Smooth muscle cell (in vitro differentiated cells): ENCODE measurements around the gene BCAS3. TPM values are rescaled to one million over a fixed set of nuclear protein-coding genes. Genes with fewer than 3 reads are reported as not detected.

Experiments used
- DNase-seq: peaks from one replicate; lab custom pipeline; 2025; ENCODE audit not compliant: unreplicated experiment; lab: John Stamatoyannopoulos, UW
- H2AFZ ChIP-seq: fragments of 200-600 bp; sonication (generic); 2 replicates; pipeline ENCODE4 v1.6.0; 2016; ENCODE audit warnings: antibody characterized with exemption, low read depth, mild to moderate bottlenecking
- H3F3A ChIP-seq: fragments of 200-600 bp; sonication (generic); 2 replicates; pipeline ENCODE4 v1.6.0; 2017; ENCODE audit warnings: antibody characterized with exemption, low read depth
- H3K27ac ChIP-seq: fragments of 200-600 bp; sonication (generic); 2 replicates; pipeline ENCODE4 v1.5.1; 2016; ENCODE audit warnings: low read depth, mild to moderate bottlenecking
- H3K27me3 ChIP-seq: fragments of 200-600 bp; sonication (generic); 2 replicates; pipeline ENCODE4 v1.6.1; 2016; ENCODE audit warnings: low read depth, mild to moderate bottlenecking
- H3K36me3 ChIP-seq: fragments of 200-600 bp; sonication (generic); 2 replicates; pipeline ENCODE4 v1.5.1; 2016; ENCODE audit warnings: low read depth
- H3K4me1 ChIP-seq: fragments of 200-600 bp; sonication (generic); 2 replicates; pipeline ENCODE4 v1.5.1; 2016; ENCODE audit warnings: low read depth
- H3K4me2 ChIP-seq: fragments of 200-600 bp; sonication (generic); 2 replicates; pipeline ENCODE4 v1.6.0; 2016; ENCODE audit warnings: mild to moderate bottlenecking
- H3K4me3 ChIP-seq: fragments of 200-600 bp; sonication (generic); 2 replicates; pipeline ENCODE4 v1.5.1; 2016; ENCODE audit warnings: mild to moderate bottlenecking
- H3K79me2 ChIP-seq: fragments of 200-600 bp; sonication (generic); 2 replicates; pipeline ENCODE4 v1.6.0; 2016; ENCODE audit warnings: low read depth, mild to moderate bottlenecking
- H3K9ac ChIP-seq: fragments of 200-600 bp; sonication (generic); 2 replicates; pipeline ENCODE4 v1.6.0; 2016; ENCODE audit warnings: low read depth
- H3K9me3 ChIP-seq: fragments of 200-600 bp; sonication (generic); replicated peaks from 2 replicates; pipeline ENCODE4 v1.5.1; 2016; ENCODE audit warnings: low read depth
- H4K20me1 ChIP-seq: fragments of 200-600 bp; sonication (generic); 2 replicates; pipeline ENCODE4 v1.6.0; 2016; ENCODE audit warnings: low read depth
- CTCF ChIP-seq: fragments of 200-600 bp; sonication (generic); IDR thresholded peaks from 2 replicates; pipeline ENCODE4 v1.5.1; 2017; ENCODE audit warnings: borderline replicate concordance, mild to moderate bottlenecking, antibody characterized with exemption; ENCODE audit not compliant: insufficient read depth, poor library complexity, severe bottlenecking
- WGBS: methylation state at CpG from one replicate; pipeline ENCODE4 v1.1.7; 2016; ENCODE audit warnings: low lambda C conversion rate; 5-methylcytosine and 5-hydroxymethylcytosine counted together
- polyA plus RNA-seq: library from polyadenylated mRNA; unstranded; fragments of >200 nt; fragmentation: Nextera tagmentation; extraction: Ambion mirVana; gene quantifications from 2 replicates; pipeline ENCODE4 v1.2.1, GENCODE V29; 2016
- total RNA-seq: library from RNA; depleted of rRNA; stranded (reverse); fragments of >200 nt; gene quantifications from 2 replicates; pipeline ENCODE4 v1.2.3, GENCODE V29; 2014

Gene BCAS3
- total and polyA plus RNA-seq, 2 experiments from 2014 or later, result 17.2 to 54.5 TPM

- H3F3A ChIP-seq, result no peaks in the 10 kb centered on the region
- no peak overlapping the region for H2AFZ ChIP-seq
- H3K9me3 ChIP-seq, result peaks cover 1% of the 10 kb centered on the region
- H3K36me3 ChIP-seq, result no peaks in the 10 kb centered on the region
- H3K4me2 ChIP-seq, result no peak overlapping the region
- no peak for TF ChIP-seq CTCF
- H4K20me1 ChIP-seq, result no peaks in the 10 kb centered on the region
- no peaks in the 10 kb centered on the region for H3K4me1 ChIP-seq
- H3K9ac ChIP-seq, result no peak overlapping the region
- no peaks in the 10 kb centered on the region for H3K79me2 ChIP-seq
- no peak for DNase-seq
- no peaks in the 10 kb centered on the region for H3K27me3 ChIP-seq
- no peak overlapping the region for H3K27ac ChIP-seq
- H3K4me3 ChIP-seq, result no peak overlapping the region
Observed at GRCh38 chr17:60901242-60901641, 223.6 kb downstream of the BCAS3 start.

GRCh38 chr17:60901806-60902205 lies 224.2 kb downstream of the BCAS3 start:
- Histone ChIP-seq H3K36me3 (no peaks in the 10 kb centered on the region), H3K9me3 (no peaks in the 10 kb centered on the region), H3K79me2 (no peaks in the 10 kb centered on the region), H3K27me3 (no peaks in the 10 kb centered on the region), H3K4me1 (no peaks in the 10 kb centered on the region), H3K27ac (no peak overlapping the region), H4K20me1 (no peaks in the 10 kb centered on the region), H3F3A (no peaks in the 10 kb centered on the region), H2AFZ (no peak overlapping the region), H3K4me3 (no peak overlapping the region), H3K4me2 (no peak overlapping the region), H3K9ac (no peak overlapping the region)
- no peak for TF ChIP-seq CTCF
- DNase-seq, result no peak
- WGBS, result 83% methylated on average over 2 of the region's 2 CpGs

GRCh38 chr17:60902399-60902798 lies 224.7 kb downstream of the BCAS3 start:
- Histone ChIP-seq H3K4me3 (no peak overlapping the region), H3K9me3 (no peaks in the 10 kb centered on the region), H3K27me3 (no peaks in the 10 kb centered on the region), H3K4me1 (no peaks in the 10 kb centered on the region), H3F3A (no peaks in the 10 kb centered on the region), H3K9ac (no peak overlapping the region), H2AFZ (no peak overlapping the region), H3K27ac (peak overlapping the region; percentile 17), H3K79me2 (no peaks in the 10 kb centered on the region), H3K4me2 (no peak overlapping the region), H3K36me3 (no peaks in the 10 kb centered on the region), H4K20me1 (no peaks in the 10 kb centered on the region)
- 61% methylated on average over 7 of the region's 7 CpGs for WGBS
- TF ChIP-seq CTCF, result no peak
- no peak for DNase-seq

GRCh38 chr17:60904582-60904981 lies 226.9 kb downstream of the BCAS3 start:
- H3K4me2 ChIP-seq, result no peak overlapping the region
- no peak overlapping the region for H3K9ac ChIP-seq
- H3K4me1 ChIP-seq, result no peaks in the 10 kb centered on the region
- H3F3A ChIP-seq, result no peaks in the 10 kb centered on the region
- no peak overlapping the region for H2AFZ ChIP-seq
- no peak overlapping the region for H3K4me3 ChIP-seq
- no peak for TF ChIP-seq CTCF
- H3K79me2 ChIP-seq, result no peaks in the 10 kb centered on the region
- H3K27me3 ChIP-seq, result no peaks in the 10 kb centered on the region
- no peaks in the 10 kb centered on the region for H3K9me3 ChIP-seq
- no peaks in the 10 kb centered on the region for H3K36me3 ChIP-seq
- WGBS, result 95% methylated on average over 2 of the region's 2 CpGs
- DNase-seq, result no peak
- H4K20me1 ChIP-seq, result no peaks in the 10 kb centered on the region
- H3K27ac ChIP-seq, result no peak overlapping the region
